Immature natural killer cell (primary cell): ENCODE results near the gene MYL7. TPM values are rescaled to one million over a fixed set of nuclear protein-coding genes. Genes with fewer than 3 reads are reported as not detected.

Experiments used
- DNase-seq, 3 donors: peaks; one replicate each; pipeline ENCODE4 v3.0.0; 2022; ENCODE audit warnings: mixed read lengths in 1 of 3
- H3K27ac Mint-ChIP-seq, 6 donors: one replicate each; pipeline ENCODE4 v1.8.0; 2020; ENCODE audit warnings: mixed read lengths in 6 of 6, mild to moderate bottlenecking in 5 of 6, inconsistent platforms in 4 of 6, moderate library complexity in 3 of 6
- H3K27me3 Mint-ChIP-seq, 3 donors: one replicate each; pipeline ENCODE4 v1.8.0; 2020 to 2021; ENCODE audit warnings: low read depth in 3 of 3, mild to moderate bottlenecking in 3 of 3, mixed read lengths in 3 of 3, moderate library complexity in 3 of 3, inconsistent platforms in 1 of 3
- H3K36me3 Mint-ChIP-seq, 3 donors: one replicate each; pipeline ENCODE4 v1.8.0; 2020; ENCODE audit warnings: mixed read lengths in 3 of 3, inconsistent platforms in 2 of 3, mild to moderate bottlenecking in 2 of 3
- H3K4me1 Mint-ChIP-seq, 2 donors: one replicate each; pipeline ENCODE4 v1.8.0; 2020; ENCODE audit warnings: inconsistent platforms in 2 of 2, mild to moderate bottlenecking in 2 of 2, mixed read lengths in 2 of 2, moderate library complexity in 1 of 2
- H3K4me3 Mint-ChIP-seq, 5 donors: one replicate each; pipeline ENCODE4 v1.8.0; 2020; ENCODE audit warnings: mild to moderate bottlenecking in 5 of 5, mixed read lengths in 5 of 5, inconsistent platforms in 3 of 5, moderate library complexity in 3 of 5
- H3K9me3 Mint-ChIP-seq, 6 donors: one replicate each; pipeline ENCODE4 v1.8.0; 2020; ENCODE audit warnings: mild to moderate bottlenecking in 6 of 6, mixed read lengths in 6 of 6, inconsistent platforms in 4 of 6, moderate library complexity in 3 of 6
- polyA plus RNA-seq, 3 donors: library from polyadenylated mRNA; unstranded; fragments of 300-500 nt; fragmentation: Illumina TruSeq; gene quantifications; one replicate each; pipeline ENCODE4 v1.2.3, GENCODE V29; 2021

MYL7 gene
- polyA plus RNA-seq, 3 donors from 2014 or later: not detected

GRCh38 chr7:44112231-44112996 lies 28.7 kb downstream of the MYL7 start:
- no peak overlapping the region for H3K4me3 Mint-ChIP-seq
- H3K36me3 Mint-ChIP-seq: no peaks in the 10 kb centered on the region
- H3K4me1 Mint-ChIP-seq: no peaks in the 10 kb centered on the region
- no peak overlapping the region for H3K27ac Mint-ChIP-seq
- H3K27me3 Mint-ChIP-seq: no peaks in the 10 kb centered on the region
- H3K9me3 Mint-ChIP-seq: no peaks in the 10 kb centered on the region
- DNase-seq: no peak

- Mint-ChIP-seq H3K36me3 (no peaks in the 10 kb centered on the region), H3K4me1 (no peaks in the 10 kb centered on the region), H3K4me3 (no peak overlapping the region), H3K27ac (no peak overlapping the region), H3K9me3 (no peaks in the 10 kb centered on the region), H3K27me3 (no peaks in the 10 kb centered on the region)
- no peak for DNase-seq
Observed at GRCh38 chr7:44111761-44112160, 29.4 kb downstream of the MYL7 start.

- Mint-ChIP-seq H3K36me3 (no peaks in the 10 kb centered on the region), H3K4me3 (no peak overlapping the region), H3K4me1 (no peaks in the 10 kb centered on the region), H3K27ac (no peak overlapping the region), H3K9me3 (no peaks in the 10 kb centered on the region), H3K27me3 (peaks cover 0 to 2% (median 0%) of the 10 kb centered on the region in 3 donors)
- DNase-seq: no peak
Observed at GRCh38 chr7:44110719-44111635, 30.2 kb downstream of the MYL7 start.

GRCh38 chr7:44109991-44110390 lies 31.1 kb downstream of the MYL7 start:
- Mint-ChIP-seq H3K9me3 (no peaks in the 10 kb centered on the region), H3K36me3 (no peaks in the 10 kb centered on the region), H3K4me1 (peaks cover 0 to 6% of the 10 kb centered on the region in 2 donors), H3K4me3 (no peak overlapping the region), H3K27ac (no peak overlapping the region), H3K27me3 (peaks cover 0 to 9% (median 4%) of the 10 kb centered on the region in 3 donors)
- no peak for DNase-seq

GRCh38 chr7:44108768-44109750 lies 32.1 kb downstream of the MYL7 start:
- no peak for DNase-seq
- Mint-ChIP-seq H3K9me3 (no peaks in the 10 kb centered on the region), H3K27ac (no peak overlapping the region)

GRCh38 chr7:44107961-44108767 lies 33.0 kb downstream of the MYL7 start:
- DNase-seq: no peak
- Mint-ChIP-seq H3K4me3 (no peak overlapping the region), H3K27ac (no peak overlapping the region), H3K36me3 (no peaks in the 10 kb centered on the region), H3K4me1 (peaks cover 0 to 11% of the 10 kb centered on the region in 2 donors), H3K9me3 (no peaks in the 10 kb centered on the region), H3K27me3 (peaks cover 0 to 9% (median 4%) of the 10 kb centered on the region in 3 donors)

More at GRCh38 chr7:44108768-44109750, 32.1 kb downstream of the MYL7 start:
- Mint-ChIP-seq H3K4me3 (no peak overlapping the region), H3K36me3 (no peaks in the 10 kb centered on the region), H3K4me1 (peaks cover 0 to 9% of the 10 kb centered on the region in 2 donors), H3K27me3 (peaks cover 0 to 9% (median 4%) of the 10 kb centered on the region in 3 donors)

- H3K9me3 Mint-ChIP-seq: no peaks in the 10 kb centered on the region
- DNase-seq: no peak
- no peak overlapping the region for H3K4me3 Mint-ChIP-seq
- no peaks in the 10 kb centered on the region for H3K36me3 Mint-ChIP-seq
- H3K27me3 Mint-ChIP-seq: peaks cover 0 to 11% (median 4%) of the 10 kb centered on the region in 3 donors
- H3K4me1 Mint-ChIP-seq: peaks cover 0 to 12% of the 10 kb centered on the region in 2 donors
- H3K27ac Mint-ChIP-seq: no peak overlapping the region
Observed at GRCh38 chr7:44107116-44107960, 33.8 kb downstream of the MYL7 start.

GRCh38 chr7:44106311-44107065 lies 34.6 kb downstream of the MYL7 start:
- no peaks in the 10 kb centered on the region for H3K36me3 Mint-ChIP-seq
- no peak overlapping the region for H3K27ac Mint-ChIP-seq
- H3K4me1 Mint-ChIP-seq: peaks cover 0 to 12% of the 10 kb centered on the region in 2 donors
- H3K27me3 Mint-ChIP-seq: peaks cover 0 to 11% (median 4%) of the 10 kb centered on the region in 3 donors
- peak overlapping the region in 1 of 5 donors; percentile 68 for H3K4me3 Mint-ChIP-seq
- no peak for DNase-seq
- H3K9me3 Mint-ChIP-seq: no peaks in the 10 kb centered on the region

GRCh38 chr7:44105832-44106231 lies 35.3 kb downstream of the MYL7 start:
- DNase-seq: no peak
- peaks cover 0 to 12% of the 10 kb centered on the region in 2 donors for H3K4me1 Mint-ChIP-seq
- peak overlapping the region in 2 of 6 donors; percentile 40 to 76 for H3K27ac Mint-ChIP-seq
- H3K4me3 Mint-ChIP-seq: peak overlapping the region; percentile 51 to 70 (median 68)
- no peaks in the 10 kb centered on the region for H3K36me3 Mint-ChIP-seq
- H3K27me3 Mint-ChIP-seq: peaks cover 0 to 11% (median 4%) of the 10 kb centered on the region in 3 donors
- no peaks in the 10 kb centered on the region for H3K9me3 Mint-ChIP-seq

GRCh38 chr7:44104860-44105771 lies 36.0 kb downstream of the MYL7 start:
- H3K27me3 Mint-ChIP-seq: peaks cover 0 to 11% (median 6%) of the 10 kb centered on the region in 3 donors
- DNase-seq: no peak

More at GRCh38 chr7:44104860-44105771, 36.0 kb downstream of the MYL7 start:
- H3K4me3 Mint-ChIP-seq: peak overlapping the region; percentile 57 to 72 (median 69)
- H3K36me3 Mint-ChIP-seq: no peaks in the 10 kb centered on the region
- H3K9me3 Mint-ChIP-seq: no peaks in the 10 kb centered on the region
- no peak overlapping the region for H3K27ac Mint-ChIP-seq
- peaks cover 0 to 12% of the 10 kb centered on the region in 2 donors for H3K4me1 Mint-ChIP-seq
